GM10847 (cell line): Measurements from ENCODE around the gene GAN.

Source experiments
- POLR2A ChIP-seq: IDR thresholded peaks from 2 replicates; pipeline ENCODE4 v1.6.1; 2011; ENCODE audit not compliant: insufficient read length; ENCODE audit errors: extremely low read depth

The GAN gene, protein sequence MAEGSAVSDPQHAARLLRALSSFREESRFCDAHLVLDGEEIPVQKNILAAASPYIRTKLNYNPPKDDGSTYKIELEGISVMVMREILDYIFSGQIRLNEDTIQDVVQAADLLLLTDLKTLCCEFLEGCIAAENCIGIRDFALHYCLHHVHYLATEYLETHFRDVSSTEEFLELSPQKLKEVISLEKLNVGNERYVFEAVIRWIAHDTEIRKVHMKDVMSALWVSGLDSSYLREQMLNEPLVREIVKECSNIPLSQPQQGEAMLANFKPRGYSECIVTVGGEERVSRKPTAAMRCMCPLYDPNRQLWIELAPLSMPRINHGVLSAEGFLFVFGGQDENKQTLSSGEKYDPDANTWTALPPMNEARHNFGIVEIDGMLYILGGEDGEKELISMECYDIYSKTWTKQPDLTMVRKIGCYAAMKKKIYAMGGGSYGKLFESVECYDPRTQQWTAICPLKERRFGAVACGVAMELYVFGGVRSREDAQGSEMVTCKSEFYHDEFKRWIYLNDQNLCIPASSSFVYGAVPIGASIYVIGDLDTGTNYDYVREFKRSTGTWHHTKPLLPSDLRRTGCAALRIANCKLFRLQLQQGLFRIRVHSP

DNA sequence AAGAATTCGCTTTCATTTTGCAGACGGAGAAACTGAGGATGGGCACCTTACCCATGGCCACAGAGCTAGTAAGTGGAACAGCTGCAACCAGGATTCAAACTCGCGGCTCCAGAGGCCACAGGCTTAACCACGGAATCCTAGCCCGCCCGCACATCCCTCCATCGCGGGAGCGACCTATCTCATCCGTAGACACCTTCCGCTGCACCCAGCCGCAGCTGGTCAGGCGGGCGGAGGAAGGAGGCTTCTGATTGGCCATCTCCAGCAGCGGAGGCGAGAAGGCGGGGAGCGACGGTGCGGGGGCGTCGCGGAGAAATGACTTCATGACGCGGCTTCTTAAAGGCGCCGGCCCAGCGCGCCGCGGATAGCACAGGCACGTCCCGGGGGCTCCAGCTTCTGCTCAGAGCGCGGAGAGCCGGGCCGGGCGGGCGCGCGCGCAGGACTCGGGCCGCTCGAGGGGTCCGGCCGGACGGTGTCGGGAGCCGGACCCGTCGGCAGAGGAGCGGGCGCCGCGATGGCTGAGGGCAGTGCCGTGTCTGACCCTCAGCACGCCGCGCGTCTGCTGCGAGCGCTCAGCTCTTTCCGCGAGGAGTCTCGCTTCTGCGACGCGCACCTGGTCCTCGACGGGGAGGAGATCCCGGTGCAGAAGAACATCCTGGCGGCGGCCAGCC, at the start of gene GAN:
Gene GAN (plus strand): TSS at position 360 of the 668 bp plus-strand sequence. CDS start 152 bp downstream, at position 512.
- peak; percentile 74 for TF ChIP-seq POLR2A

DNA sequence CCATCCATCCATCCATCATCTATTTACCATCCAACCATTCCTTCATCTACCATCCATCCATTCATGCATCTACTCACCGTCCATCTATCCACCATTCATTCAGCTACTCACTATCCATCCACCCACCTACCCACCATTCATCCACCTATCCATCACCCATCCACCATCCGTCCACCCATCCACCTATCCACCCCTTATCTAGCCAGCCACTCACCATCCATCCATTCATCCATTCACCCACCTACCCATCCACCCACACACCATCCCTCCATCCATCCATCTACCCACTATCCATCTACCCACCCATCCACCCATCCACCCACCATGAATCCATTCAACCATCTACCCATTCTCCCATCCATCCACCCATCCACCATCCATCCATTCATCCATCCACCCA, 49.7 kb upstream of the GAN start:
- TF ChIP-seq POLR2A, result no peak

DNA sequence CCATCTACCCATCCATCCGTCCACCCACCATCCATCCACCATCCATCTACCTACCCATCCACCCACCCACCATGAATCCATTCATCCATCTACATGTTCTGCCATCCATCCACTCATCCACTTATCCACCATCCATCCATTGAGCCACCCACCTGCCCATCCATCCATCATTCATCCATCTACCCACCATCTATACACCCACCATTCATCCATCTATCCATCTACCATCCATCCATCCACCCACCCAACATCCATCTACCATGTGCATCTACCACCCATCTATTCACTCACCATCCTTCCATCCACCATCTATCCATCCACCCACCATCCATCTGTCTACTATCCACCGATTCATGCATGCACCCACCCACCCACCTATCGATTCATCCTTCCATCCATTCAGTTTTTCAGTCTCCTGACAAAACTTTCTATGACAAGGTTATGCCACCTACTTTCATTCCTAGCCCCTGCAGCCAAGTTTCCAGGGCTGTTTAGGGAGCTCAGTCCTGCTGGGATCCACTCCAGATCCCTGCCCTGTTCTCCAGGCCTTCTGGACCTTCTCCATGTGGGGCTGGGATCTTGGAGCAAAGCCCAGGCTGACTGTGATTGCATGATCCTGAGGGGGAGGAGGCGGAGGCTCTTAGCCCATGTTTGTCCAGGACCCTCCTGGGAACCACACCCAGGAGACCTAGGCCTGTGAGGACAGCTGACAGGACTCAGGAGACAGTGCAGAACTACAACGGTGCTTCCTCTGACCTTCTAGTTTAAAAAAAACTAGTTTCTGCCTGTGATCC, 48.9 kb upstream of the GAN start:
- TF ChIP-seq POLR2A, result no peak

DNA sequence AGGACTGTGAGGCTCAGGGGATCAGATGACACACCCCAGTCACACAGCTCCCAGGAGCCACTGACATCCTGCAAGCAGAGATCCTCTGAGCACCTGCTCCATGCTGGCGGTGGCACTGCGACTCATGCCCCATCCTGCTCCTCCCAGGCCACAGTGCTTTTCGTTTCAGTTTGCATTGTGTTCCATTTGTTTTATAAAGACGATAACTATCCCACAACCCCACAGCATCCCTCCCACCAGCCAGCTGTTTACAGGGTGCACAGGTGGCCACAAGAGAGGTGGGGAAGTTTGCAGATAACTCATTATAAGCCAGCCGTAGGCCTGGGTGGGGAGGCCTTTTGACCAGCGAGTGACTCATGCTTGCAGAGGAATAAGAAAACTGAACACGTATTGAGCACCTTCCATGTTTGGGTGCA, 48.1 kb upstream of the GAN start:
- TF ChIP-seq POLR2A, result no peak

DNA sequence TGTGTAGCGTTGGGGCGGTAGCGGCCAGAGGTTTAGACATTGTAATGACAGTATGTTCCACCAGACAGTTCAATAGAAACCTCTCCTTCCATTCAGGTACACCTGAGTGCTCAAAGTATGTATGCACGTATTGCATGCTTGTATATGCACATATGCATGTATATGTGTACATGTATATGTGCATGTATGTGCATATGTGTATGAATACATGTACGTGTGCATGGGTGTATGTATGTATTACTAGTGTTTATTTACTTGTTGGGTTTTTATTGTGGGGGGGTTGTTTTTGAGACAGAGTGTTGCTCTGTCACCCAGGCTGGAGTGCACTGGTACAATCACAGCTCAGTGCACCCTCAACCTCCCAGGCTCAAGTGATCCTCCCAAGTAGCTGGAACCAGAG, 46.3 kb upstream of the GAN start:
- no peak for TF ChIP-seq POLR2A

DNA sequence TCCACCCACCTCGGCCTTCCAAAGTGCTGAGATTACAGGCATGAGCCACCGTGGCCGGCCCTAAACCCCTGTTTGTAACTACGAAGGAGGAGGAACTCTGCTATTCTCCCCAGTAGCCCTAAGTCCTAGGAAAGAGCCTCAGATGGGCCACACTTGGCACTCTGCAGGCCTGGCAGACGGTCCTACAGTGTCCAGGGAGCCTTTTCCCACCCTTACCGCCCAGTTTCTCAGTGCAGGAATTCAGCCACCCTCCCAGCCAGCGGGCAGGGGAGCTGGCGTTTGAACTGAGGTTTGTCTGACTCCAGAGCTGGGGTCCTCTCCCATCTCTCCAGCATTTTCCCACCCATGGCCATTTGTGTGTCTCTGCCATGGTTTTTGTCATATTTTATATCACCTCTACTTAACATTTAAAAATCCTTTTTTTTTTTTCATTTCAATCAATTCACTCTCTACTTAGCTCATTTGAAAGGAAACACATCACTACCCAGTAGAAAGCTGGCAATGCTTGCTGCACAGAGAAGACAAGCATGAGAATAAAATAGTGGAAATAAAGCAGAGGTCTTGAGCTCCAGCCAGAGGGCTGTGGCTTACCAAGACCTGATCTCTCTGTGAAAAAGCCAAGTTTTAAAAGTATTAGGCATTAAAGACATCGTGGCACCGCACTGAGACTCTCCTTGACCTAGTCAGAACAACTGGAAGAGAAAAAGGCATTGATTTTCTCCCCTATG, 41.4 kb upstream of the GAN start:
- TF ChIP-seq POLR2A, result no peak

DNA sequence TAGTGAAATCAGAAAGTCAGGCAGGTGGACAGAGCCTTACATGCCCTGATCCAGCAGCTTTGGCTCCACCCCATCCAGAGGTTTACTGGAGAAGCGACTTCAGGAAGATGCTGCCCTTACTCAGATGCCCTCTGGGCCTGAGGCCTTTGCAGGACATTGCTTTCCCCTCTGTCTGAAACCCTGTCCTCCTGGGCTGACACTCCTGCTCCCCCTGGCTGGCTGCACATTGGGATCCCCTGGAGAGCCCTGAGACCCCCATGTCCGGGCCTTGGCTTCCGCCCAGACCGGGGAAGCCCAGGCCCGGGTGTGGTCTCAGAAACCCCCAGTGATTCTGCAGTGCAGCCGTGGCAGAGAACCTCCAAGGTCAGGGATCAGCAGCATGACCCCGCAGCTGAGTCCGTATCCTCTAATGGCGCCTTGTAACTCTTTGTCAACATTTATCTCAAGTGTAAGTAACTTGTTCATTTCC, 39.7 kb upstream of the GAN start:
- TF ChIP-seq POLR2A, result no peak

DNA sequence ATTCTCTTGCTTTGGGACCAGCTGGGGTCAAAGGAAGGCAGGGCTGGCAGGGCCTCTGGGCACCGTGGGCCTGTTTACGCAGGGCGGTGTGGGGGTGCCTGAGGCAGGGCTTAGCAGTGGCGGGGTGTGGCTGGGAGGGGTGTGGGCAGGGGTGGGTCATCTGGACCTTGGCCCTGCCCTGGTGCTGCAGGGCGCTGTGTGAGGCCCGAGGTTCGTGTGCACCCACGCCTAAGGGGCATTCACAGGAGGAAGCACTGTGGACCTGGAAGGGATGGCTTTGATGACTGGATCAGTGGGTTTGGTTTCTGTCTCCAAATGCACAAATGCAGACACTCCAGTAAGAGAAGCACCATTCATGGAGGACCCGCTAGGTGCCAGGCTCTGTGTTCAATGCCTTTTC, 39.0 kb upstream of the GAN start:
- no peak for TF ChIP-seq POLR2A

DNA sequence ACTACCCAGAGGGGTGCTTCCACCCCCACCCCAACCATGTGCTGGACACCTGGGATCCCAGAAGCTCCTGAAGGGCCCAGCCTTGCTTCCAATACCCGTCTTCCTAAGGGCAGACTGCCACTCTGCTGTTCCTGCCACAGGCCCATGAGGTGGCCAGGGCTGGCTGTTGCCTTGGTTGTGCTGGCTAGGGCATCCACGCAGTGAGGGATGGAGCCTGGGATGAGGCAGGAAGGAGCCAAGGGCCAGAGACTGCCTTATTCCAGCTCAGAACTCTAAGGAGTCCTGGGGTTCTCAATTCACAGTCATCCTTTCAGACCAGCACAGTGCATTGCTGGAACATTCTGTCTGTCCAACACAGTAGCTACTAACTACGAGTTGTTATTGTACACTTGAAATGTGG, 38.4 kb upstream of the GAN start:
- TF ChIP-seq POLR2A, result no peak

DNA sequence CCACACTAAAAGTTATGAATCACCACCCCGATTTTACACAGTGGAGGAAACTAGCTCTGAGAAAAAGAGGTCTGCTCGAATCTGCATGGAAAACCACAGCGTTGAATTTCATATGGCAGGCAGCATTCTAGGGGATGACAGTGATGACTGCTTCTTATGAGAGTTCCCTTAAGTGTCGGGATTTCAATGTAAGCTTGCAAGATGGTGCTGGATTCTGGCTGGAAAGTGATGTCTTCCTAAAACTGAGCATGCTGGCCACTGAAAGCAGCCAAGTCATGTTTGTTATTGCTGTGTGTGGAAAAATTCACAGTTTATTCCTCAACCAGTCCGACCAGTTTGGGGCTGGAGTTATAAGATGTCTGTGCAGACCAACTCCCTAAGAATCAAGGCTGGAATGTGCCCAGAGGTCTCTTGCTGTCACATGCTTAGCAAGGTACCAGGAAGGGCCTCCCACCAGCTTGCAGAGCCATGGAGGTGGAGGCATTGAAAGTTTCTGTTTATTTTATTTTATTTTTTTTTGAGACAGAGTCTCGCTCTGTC, 37.2 kb upstream of the GAN start:
- TF ChIP-seq POLR2A, result no peak

DNA sequence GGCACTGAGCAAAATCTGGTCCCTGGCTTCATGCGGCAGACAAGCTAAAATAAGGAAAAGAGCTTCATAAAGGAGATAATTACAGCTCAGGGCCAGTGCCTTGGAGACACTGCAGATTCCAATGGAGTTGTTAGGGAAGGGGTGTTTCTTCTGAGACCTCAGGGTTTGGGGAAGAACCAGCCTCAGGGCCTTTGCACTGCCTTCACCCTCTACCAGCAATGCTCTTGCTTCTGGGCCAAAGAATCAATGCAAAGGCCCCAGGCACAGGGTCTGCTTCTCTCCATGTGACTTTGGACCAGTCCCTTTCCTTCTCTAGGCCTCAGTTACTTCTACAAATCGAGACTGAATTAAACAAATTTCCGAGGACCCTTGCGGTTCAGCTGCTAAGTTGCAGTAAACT, 36.2 kb upstream of the GAN start:
- TF ChIP-seq POLR2A, result no peak

DNA sequence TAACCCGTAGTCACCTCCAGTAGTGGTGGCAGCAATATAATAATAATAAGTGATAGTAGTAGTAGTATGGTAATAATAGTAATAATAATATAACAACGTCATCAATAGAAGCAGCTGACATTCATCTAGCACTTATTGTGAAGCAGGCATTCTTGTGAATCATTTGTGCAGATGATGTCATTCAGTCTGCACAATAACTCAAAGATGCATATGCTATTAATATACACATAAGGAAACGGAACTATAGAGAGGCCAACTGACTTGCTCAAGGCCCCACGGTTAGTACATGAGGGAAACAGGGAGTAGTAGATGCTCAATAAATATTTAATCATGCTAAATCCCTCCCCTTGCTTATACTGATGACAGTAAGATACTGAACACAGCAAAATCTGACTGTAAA, 35.4 kb upstream of the GAN start:
- no peak for TF ChIP-seq POLR2A

DNA sequence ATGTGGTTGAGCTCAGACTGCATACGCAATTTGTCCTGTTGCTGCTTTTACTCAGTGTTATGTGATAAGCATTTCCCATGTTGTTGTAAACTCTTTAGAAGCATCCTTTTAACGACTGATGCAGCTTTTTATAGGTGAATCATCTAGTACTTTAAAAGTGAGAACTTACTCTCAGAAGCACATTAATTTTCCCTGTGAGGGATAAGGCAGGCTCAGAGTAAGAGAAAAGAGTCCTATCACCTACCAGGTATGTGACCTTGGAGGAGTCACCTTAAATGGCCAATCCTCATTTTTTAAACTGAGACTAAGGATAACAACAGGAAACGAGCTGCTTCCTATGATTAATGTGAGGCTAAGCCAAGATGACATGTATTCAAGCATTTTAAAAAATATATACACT, 34.4 kb upstream of the GAN start:
- no peak for TF ChIP-seq POLR2A

DNA sequence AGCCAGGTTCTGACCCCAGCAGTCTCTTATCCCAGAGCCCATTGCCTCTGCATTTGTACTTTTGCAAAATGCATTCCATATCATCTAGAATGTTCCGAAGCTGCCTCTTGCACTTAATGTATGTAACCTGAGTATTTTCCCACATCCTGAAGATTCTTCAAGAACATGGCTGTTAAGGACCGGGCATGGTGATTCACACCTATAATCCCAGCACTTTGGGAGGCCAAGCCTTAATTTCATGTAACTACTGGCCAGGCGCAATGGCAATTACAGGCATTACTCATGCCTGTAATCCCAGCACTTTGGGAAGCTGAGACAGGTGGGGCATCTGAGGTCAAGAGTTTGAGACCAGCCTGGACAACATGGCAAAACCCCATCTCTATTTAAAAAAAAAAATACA, 31.7 kb upstream of the GAN start:
- TF ChIP-seq POLR2A, result no peak

DNA sequence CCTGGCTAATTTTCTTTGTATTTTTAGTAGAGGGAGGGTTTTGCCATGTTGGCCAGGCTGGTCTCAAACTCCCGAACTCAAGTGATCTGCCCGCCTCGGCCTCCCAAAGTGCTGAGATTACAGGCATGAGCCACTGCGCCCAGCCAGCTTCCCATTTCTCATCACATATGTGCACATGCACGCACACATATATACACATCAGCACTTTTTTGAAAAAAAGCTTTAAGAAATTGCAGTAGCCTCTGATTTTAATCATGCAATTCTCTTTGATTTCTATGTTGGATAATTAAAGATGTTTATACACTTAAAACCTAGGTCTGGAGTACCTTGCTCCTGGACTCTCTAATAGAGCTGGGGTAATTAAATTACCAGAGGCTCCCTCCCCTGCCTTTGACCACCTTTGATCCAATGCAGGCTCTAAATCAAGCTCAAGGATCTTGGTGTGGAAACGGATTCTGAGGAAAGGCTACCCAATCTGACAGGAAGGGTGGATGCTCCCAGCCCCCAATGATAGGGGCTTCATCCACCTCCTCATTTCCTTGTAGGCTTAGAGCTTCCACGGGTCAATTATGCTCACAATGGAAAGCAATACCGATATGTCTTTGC, 29.7 kb upstream of the GAN start:
- TF ChIP-seq POLR2A, result no peak

DNA sequence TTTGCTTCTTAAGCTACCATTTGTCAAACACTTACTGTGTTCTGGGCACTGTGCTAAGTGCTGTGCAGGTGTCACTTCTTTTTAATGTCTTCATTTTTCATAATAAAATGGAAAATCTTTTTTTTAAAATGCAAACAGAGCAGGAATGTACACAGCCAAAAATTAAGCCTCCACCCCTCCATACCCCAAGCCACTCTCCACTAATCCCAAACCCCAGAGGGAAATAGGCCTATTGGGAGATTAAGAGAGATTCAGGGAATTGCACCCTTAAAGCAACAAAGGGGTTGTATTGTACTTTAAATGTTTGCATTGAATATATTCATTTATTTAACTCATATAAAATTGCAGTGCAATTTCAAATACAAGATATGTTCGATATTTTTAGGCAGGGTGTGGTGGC, 28.6 kb upstream of the GAN start:
- no peak for TF ChIP-seq POLR2A
